ENCODE measurements around the gene TBXAS1.

The TBXAS1 gene

GRCh38 chr7:140010194-140010895 is 181.3 kb downstream of the TBXAS1 start:
- no peak for TF ChIP-seq CTCF (IDR thresholded peaks at IDR 0.05; ENCODE audit: extremely low read depth, missing control alignments)
- peak; percentile 21 for DNase-seq (ENCODE audit: low spot score)

GRCh38 chr7:140013676-140014075 is 184.6 kb downstream of the TBXAS1 start:
- DNase-seq (ENCODE audit: low spot score), result peak; percentile 15
- TF ChIP-seq CTCF (IDR thresholded peaks at IDR 0.05; ENCODE audit: extremely low read depth, missing control alignments), result no peak

GRCh38 chr7:140014123-140014522 is 185.1 kb downstream of the TBXAS1 start:
- no peak for DNase-seq (ENCODE audit: low spot score)
- TF ChIP-seq CTCF (IDR thresholded peaks at IDR 0.05; ENCODE audit: extremely low read depth, missing control alignments), result no peak

- no peak for DNase-seq (ENCODE audit: low spot score)
- TF ChIP-seq CTCF (IDR thresholded peaks at IDR 0.05; ENCODE audit: extremely low read depth, missing control alignments), result no peak
Observed at GRCh38 chr7:140015471-140015970, 186.5 kb downstream of the TBXAS1 start.

GRCh38 chr7:140016540-140016939 is 187.5 kb downstream of the TBXAS1 start:
- DNase-seq (ENCODE audit: low spot score), result no peak
- no peak for TF ChIP-seq CTCF (IDR thresholded peaks at IDR 0.05; ENCODE audit: extremely low read depth, missing control alignments)

- no peak for TF ChIP-seq CTCF (IDR thresholded peaks at IDR 0.05; ENCODE audit: extremely low read depth, missing control alignments)
- no peak for DNase-seq (ENCODE audit: low spot score)
Observed at GRCh38 chr7:140017034-140017433, 188.0 kb downstream of the TBXAS1 start.

- TF ChIP-seq CTCF (IDR thresholded peaks at IDR 0.05; ENCODE audit: extremely low read depth, missing control alignments), result no peak
Observed at GRCh38 chr7:140017543-140017942, 188.5 kb downstream of the TBXAS1 start.

More at GRCh38 chr7:140017543-140017942, 188.5 kb downstream of the TBXAS1 start:
- no peak for DNase-seq (ENCODE audit: low spot score)
